Measurements from ENCODE around the gene GSTA2. TPM values are rescaled to one million over a fixed set of nuclear protein-coding genes. Genes with fewer than 3 reads are reported as not detected.

Gene GSTA2
- total RNA-seq, 1 experiment from 2014 or later: not detected

DNA sequence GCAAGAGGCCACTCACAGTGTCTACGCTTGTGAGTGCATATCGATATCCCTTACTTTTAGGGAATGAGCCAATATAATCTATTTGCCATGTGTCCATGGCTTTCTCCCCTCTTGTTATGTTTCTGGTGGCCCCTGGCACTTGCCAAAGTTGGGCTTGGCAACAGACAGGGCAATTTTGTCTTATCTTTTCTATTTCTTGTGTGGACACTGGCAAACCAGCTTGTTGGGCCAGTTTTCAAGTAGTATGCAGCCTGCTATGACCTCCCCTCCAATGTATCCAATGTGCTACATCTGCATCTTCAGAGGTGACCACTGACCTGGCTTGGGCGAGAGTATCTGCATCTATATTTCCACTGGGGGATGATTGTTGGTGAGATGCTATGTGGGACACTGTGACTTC is 29.2 kb downstream of the GSTA2 start:
- Mint-ChIP-seq H3K36me3 (no peaks in the 10 kb centered on the region), H3K9me3 (peaks cover 10% of the 10 kb centered on the region; the same call in 1 of the 2 replicates), H3K27me3 (ENCODE audit: low read depth) (no peaks in the 10 kb centered on the region), H3K4me1 (peaks cover 42% of the 10 kb centered on the region), H3K27ac (no peak overlapping the region), H3K4me3 (no peak overlapping the region)
- POLR2A ChIA-PET: no interaction called here
- TF ChIP-seq, protein P1, sequence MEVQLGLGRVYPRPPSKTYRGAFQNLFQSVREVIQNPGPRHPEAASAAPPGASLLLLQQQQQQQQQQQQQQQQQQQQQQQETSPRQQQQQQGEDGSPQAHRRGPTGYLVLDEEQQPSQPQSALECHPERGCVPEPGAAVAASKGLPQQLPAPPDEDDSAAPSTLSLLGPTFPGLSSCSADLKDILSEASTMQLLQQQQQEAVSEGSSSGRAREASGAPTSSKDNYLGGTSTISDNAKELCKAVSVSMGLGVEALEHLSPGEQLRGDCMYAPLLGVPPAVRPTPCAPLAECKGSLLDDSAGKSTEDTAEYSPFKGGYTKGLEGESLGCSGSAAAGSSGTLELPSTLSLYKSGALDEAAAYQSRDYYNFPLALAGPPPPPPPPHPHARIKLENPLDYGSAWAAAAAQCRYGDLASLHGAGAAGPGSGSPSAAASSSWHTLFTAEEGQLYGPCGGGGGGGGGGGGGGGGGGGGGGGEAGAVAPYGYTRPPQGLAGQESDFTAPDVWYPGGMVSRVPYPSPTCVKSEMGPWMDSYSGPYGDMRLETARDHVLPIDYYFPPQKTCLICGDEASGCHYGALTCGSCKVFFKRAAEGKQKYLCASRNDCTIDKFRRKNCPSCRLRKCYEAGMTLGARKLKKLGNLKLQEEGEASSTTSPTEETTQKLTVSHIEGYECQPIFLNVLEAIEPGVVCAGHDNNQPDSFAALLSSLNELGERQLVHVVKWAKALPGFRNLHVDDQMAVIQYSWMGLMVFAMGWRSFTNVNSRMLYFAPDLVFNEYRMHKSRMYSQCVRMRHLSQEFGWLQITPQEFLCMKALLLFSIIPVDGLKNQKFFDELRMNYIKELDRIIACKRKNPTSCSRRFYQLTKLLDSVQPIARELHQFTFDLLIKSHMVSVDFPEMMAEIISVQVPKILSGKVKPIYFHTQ (CRISPR knock-in tag; IDR thresholded peaks at IDR 0.05): no peak
- TF ChIP-seq, protein P2, sequence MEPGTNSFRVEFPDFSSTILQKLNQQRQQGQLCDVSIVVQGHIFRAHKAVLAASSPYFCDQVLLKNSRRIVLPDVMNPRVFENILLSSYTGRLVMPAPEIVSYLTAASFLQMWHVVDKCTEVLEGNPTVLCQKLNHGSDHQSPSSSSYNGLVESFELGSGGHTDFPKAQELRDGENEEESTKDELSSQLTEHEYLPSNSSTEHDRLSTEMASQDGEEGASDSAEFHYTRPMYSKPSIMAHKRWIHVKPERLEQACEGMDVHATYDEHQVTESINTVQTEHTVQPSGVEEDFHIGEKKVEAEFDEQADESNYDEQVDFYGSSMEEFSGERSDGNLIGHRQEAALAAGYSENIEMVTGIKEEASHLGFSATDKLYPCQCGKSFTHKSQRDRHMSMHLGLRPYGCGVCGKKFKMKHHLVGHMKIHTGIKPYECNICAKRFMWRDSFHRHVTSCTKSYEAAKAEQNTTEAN (CRISPR knock-in tag; IDR thresholded peaks at IDR 0.05): no peak
- TF ChIP-seq ZNF396 (CRISPR knock-in tag; IDR thresholded peaks at IDR 0.05; ENCODE audit: borderline replicate concordance): no peak
- no peak for TF ChIP-seq JUN (CRISPR knock-in tag; IDR thresholded peaks at IDR 0.05)
- TF ChIP-seq NR1H2 (CRISPR knock-in tag; IDR thresholded peaks at IDR 0.05): no peak
- no peak for TF ChIP-seq SMAD4 (CRISPR knock-in tag; IDR thresholded peaks at IDR 0.05)
- TF ChIP-seq ZNF263 (CRISPR knock-in tag; IDR thresholded peaks at IDR 0.05; ENCODE audit: low read depth): no peak
- no peak for TF ChIP-seq SOX15 (CRISPR knock-in tag; IDR thresholded peaks at IDR 0.05)
- TF ChIP-seq AFF4 (CRISPR knock-in tag; IDR thresholded peaks at IDR 0.05; ENCODE audit: borderline replicate concordance): no peak
- TF ChIP-seq, protein P3, sequence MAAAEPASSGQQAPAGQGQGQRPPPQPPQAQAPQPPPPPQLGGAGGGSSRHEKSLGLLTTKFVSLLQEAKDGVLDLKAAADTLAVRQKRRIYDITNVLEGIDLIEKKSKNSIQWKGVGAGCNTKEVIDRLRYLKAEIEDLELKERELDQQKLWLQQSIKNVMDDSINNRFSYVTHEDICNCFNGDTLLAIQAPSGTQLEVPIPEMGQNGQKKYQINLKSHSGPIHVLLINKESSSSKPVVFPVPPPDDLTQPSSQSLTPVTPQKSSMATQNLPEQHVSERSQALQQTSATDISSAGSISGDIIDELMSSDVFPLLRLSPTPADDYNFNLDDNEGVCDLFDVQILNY (CRISPR knock-in tag; IDR thresholded peaks at IDR 0.05): no peak
- TF ChIP-seq, protein P4, sequence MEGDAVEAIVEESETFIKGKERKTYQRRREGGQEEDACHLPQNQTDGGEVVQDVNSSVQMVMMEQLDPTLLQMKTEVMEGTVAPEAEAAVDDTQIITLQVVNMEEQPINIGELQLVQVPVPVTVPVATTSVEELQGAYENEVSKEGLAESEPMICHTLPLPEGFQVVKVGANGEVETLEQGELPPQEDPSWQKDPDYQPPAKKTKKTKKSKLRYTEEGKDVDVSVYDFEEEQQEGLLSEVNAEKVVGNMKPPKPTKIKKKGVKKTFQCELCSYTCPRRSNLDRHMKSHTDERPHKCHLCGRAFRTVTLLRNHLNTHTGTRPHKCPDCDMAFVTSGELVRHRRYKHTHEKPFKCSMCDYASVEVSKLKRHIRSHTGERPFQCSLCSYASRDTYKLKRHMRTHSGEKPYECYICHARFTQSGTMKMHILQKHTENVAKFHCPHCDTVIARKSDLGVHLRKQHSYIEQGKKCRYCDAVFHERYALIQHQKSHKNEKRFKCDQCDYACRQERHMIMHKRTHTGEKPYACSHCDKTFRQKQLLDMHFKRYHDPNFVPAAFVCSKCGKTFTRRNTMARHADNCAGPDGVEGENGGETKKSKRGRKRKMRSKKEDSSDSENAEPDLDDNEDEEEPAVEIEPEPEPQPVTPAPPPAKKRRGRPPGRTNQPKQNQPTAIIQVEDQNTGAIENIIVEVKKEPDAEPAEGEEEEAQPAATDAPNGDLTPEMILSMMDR (IDR thresholded peaks at IDR 0.05): no peak
- TF ChIP-seq, protein P5, sequence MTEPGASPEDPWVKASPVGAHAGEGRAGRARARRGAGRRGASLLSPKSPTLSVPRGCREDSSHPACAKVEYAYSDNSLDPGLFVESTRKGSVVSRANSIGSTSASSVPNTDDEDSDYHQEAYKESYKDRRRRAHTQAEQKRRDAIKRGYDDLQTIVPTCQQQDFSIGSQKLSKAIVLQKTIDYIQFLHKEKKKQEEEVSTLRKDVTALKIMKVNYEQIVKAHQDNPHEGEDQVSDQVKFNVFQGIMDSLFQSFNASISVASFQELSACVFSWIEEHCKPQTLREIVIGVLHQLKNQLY (CRISPR knock-in tag; IDR thresholded peaks at IDR 0.05): no peak
- no peak for TF ChIP-seq TP53 (CRISPR knock-in tag; IDR thresholded peaks at IDR 0.05)
- no peak for TF ChIP-seq HMGA2 (CRISPR knock-in tag; IDR thresholded peaks at IDR 0.05)
- TF ChIP-seq STAT6 (CRISPR knock-in tag; conservative IDR thresholded peaks at IDR 0.05; ENCODE audit: low read depth): no peak
- TF ChIP-seq EMX1 (CRISPR knock-in tag; IDR thresholded peaks at IDR 0.05): no peak
- no peak for TF ChIP-seq RELA (CRISPR knock-in tag; IDR thresholded peaks at IDR 0.05; ENCODE audit: borderline replicate concordance)
- TF ChIP-seq ESRRA (CRISPR knock-in tag; IDR thresholded peaks at IDR 0.05; ENCODE audit: borderline replicate concordance): no peak
- no peak for TF ChIP-seq GABPB1 (CRISPR knock-in tag; IDR thresholded peaks at IDR 0.05)
- no peak for DNase-seq (ENCODE audit: low spot score)
- CTCF ChIA-PET: no interaction called here
- ATAC-seq: no peak
